H9 (cell line): ENCODE data around the gene KCNE2. TPM values are rescaled to one million over a fixed set of nuclear protein-coding genes. Genes with fewer than 3 reads are reported as not detected.
A peak's percentile ranks its signal among the peaks of the same experiment; 100 is the strongest.

Experiments
- DNase-seq: peaks from one replicate; pipeline ENCODE4 v3.0.0-alpha.2; 2017
- H2AFZ ChIP-seq: one replicate; pipeline ENCODE4 v1.6.1; 2013; ENCODE audit warnings: mild to moderate bottlenecking, low read length, control low read depth, moderate library complexity
- H2AK5ac ChIP-seq: 2 replicates; pipeline ENCODE4 v1.6.1; 2013; ENCODE audit warnings: low read length, control low read depth, mixed read lengths; ENCODE audit not compliant: insufficient read length
- H2BK120ac ChIP-seq: one replicate; pipeline ENCODE4 v1.6.1; 2013; ENCODE audit warnings: low read depth, mild to moderate bottlenecking, low read length, control low read depth, inconsistent platforms; ENCODE audit not compliant: poor library complexity, severe bottlenecking
- H2BK12ac ChIP-seq: 2 replicates; pipeline ENCODE4 v1.6.1; 2013; ENCODE audit warnings: low read length, control low read depth, mixed read lengths, low read depth; ENCODE audit not compliant: insufficient read length
- H2BK15ac ChIP-seq: 2 replicates; pipeline ENCODE4 v1.6.1; 2013; ENCODE audit warnings: low read depth, low read length, control low read depth
- H2BK20ac ChIP-seq: one replicate; pipeline ENCODE4 v1.6.1; 2013; ENCODE audit warnings: low read depth, mild to moderate bottlenecking, low read length, control low read depth, inconsistent platforms; ENCODE audit not compliant: poor library complexity, severe bottlenecking
- H2BK5ac ChIP-seq: 2 replicates; pipeline ENCODE4 v1.6.1; 2013; ENCODE audit warnings: low read length, control low read depth, mixed read lengths; ENCODE audit not compliant: insufficient read length
- H3K14ac ChIP-seq: 2 replicates; pipeline ENCODE4 v1.6.1; 2013; ENCODE audit warnings: low read length, control low read depth; ENCODE audit not compliant: insufficient read depth
- H3K18ac ChIP-seq: 2 replicates; pipeline ENCODE4 v1.6.1; 2013; ENCODE audit warnings: low read depth, mild to moderate bottlenecking, mixed read lengths, low read length, control low read depth; ENCODE audit not compliant: insufficient read length
- H3K23ac ChIP-seq: 2 replicates; pipeline ENCODE4 v1.6.1; 2013; ENCODE audit warnings: low read length, control low read depth, mixed read lengths, low read depth; ENCODE audit not compliant: insufficient read length
- H3K23me2 ChIP-seq: 2 replicates; pipeline ENCODE4 v1.6.1; 2013; ENCODE audit warnings: low read depth, mild to moderate bottlenecking, mixed read lengths, low read length, control low read depth; ENCODE audit not compliant: insufficient read length, poor library complexity, severe bottlenecking
- H3K27ac ChIP-seq: 2 replicates; pipeline ENCODE4 v1.5.1; 2013; ENCODE audit warnings: low read length, control low read depth, mixed read lengths, low read depth; ENCODE audit not compliant: insufficient read length
- H3K27me3 ChIP-seq: 2 replicates; pipeline ENCODE4 v1.6.1; 2013; ENCODE audit warnings: low read length, control low read depth, inconsistent platforms; ENCODE audit not compliant: insufficient read depth
- H3K4ac ChIP-seq: 2 replicates; pipeline ENCODE4 v1.6.1; 2013; ENCODE audit warnings: low read depth, mild to moderate bottlenecking, control low read depth, inconsistent platforms, low read length, moderate library complexity
- H3K4me1 ChIP-seq: 2 replicates; pipeline ENCODE4 v1.6.1; 2013; ENCODE audit warnings: low read length, control low read depth, inconsistent platforms; ENCODE audit not compliant: insufficient read depth
- H3K4me2 ChIP-seq: 2 replicates; pipeline ENCODE4 v1.6.1; 2013; ENCODE audit warnings: low read length, control low read depth, mixed read lengths; ENCODE audit not compliant: insufficient read length, insufficient read depth
- H3K56ac ChIP-seq: 2 replicates; pipeline ENCODE4 v1.6.1; 2013; ENCODE audit warnings: low read depth, mild to moderate bottlenecking, mixed read lengths, low read length, control low read depth; ENCODE audit not compliant: insufficient read length
- H3K79me1 ChIP-seq: 2 replicates; pipeline ENCODE4 v1.6.1; 2013; ENCODE audit warnings: low read depth, mild to moderate bottlenecking, moderate library complexity, low read length, control low read depth, inconsistent platforms; ENCODE audit not compliant: insufficient read depth, poor library complexity, severe bottlenecking
- H3K79me2 ChIP-seq: 2 replicates; pipeline ENCODE4 v1.6.1; 2013; ENCODE audit warnings: low read length, control low read depth, inconsistent platforms; ENCODE audit not compliant: insufficient read depth
- H3K9ac ChIP-seq: 2 replicates; pipeline ENCODE4 v1.6.1; 2013; ENCODE audit warnings: low read length, control low read depth, mixed read lengths; ENCODE audit not compliant: insufficient read length; ENCODE audit errors: extremely low read depth
- H3K9me3 ChIP-seq: one replicate; pipeline ENCODE4 v1.6.1; 2013; ENCODE audit warnings: low read depth, low read length, inconsistent platforms; ENCODE audit not compliant: control insufficient read depth
- H3T11ph ChIP-seq: one replicate; pipeline ENCODE4 v1.6.1; 2013; ENCODE audit warnings: mild to moderate bottlenecking, low read length, control low read depth, inconsistent platforms
- H4K20me1 ChIP-seq: one replicate; pipeline ENCODE4 v1.6.1; 2013; ENCODE audit not compliant: control insufficient read depth, insufficient read length, insufficient read depth
- H4K5ac ChIP-seq: 2 replicates; pipeline ENCODE4 v1.6.1; 2013; ENCODE audit warnings: low read depth, mild to moderate bottlenecking, mixed read lengths, low read length, control low read depth; ENCODE audit not compliant: insufficient read length
- H4K8ac ChIP-seq: replicated peaks from 2 replicates; pipeline ENCODE4 v1.6.1; 2013; ENCODE audit warnings: low read length, control low read depth, mixed read lengths, low read depth; ENCODE audit not compliant: insufficient read length
- H4K91ac ChIP-seq: 2 replicates; pipeline ENCODE4 v1.6.1; 2013; ENCODE audit warnings: low read depth, mild to moderate bottlenecking, moderate library complexity, mixed read lengths, low read length, control low read depth; ENCODE audit not compliant: insufficient read length
- H3K27ac Mint-ChIP-seq, 3 experiments: 2 replicates in 2 of 3; 3 replicates in 1 of 3; pipeline ENCODE4 v1.8.0; 2020 to 2021; ENCODE audit warnings: mixed read lengths in 3 of 3, mild to moderate bottlenecking in 1 of 3, moderate library complexity in 1 of 3
- H3K27me3 Mint-ChIP-seq: 2 replicates; pipeline ENCODE4 v1.8.0; 2021; ENCODE audit warnings: low read depth, mild to moderate bottlenecking, moderate library complexity, mixed read lengths
- H3K36me3 Mint-ChIP-seq, 3 experiments: 2 replicates in 2 of 3; 3 replicates in 1 of 3; pipeline ENCODE4 v1.8.0; 2020 to 2021; ENCODE audit warnings: low read depth in 3 of 3, mixed read lengths in 3 of 3; ENCODE audit not compliant: insufficient read depth in 1 of 3
- H3K4me1 Mint-ChIP-seq, 2 experiments: 2 replicates each; pipeline ENCODE4 v1.8.0; 2020; ENCODE audit warnings: mixed read lengths in 2 of 2
- H3K4me3 Mint-ChIP-seq, 2 experiments: 2 replicates in 1 of 2; 3 replicates in 1 of 2; pipeline ENCODE4 v1.8.0; 2020 to 2021; ENCODE audit warnings: mild to moderate bottlenecking in 2 of 2, mixed read lengths in 2 of 2, moderate library complexity in 1 of 2
- H3K9me3 Mint-ChIP-seq, 2 experiments: 2 replicates in 1 of 2; 3 replicates in 1 of 2; pipeline ENCODE4 v1.8.0; 2020; ENCODE audit warnings: mild to moderate bottlenecking in 2 of 2, mixed read lengths in 2 of 2, moderate library complexity in 1 of 2
- CTCF ChIP-seq: fragments of 200-600 bp; sonication (generic); conservative IDR thresholded peaks from 3 replicates; pipeline ENCODE4 v1.8.0; 2021; ENCODE audit warnings: antibody characterized with exemption, mild to moderate bottlenecking
- WGBS: extraction: QIAGEN DNeasy Blood & Tissue Kit; methylation state at CpG from one replicate; pipeline ENCODE4 v1.1.7; 2013; ENCODE audit warnings: missing lambda C conversion rate, low lambda C conversion rate, mixed read lengths; ENCODE audit not compliant: insufficient read length; ENCODE audit errors: extremely low coverage; 5-methylcytosine and 5-hydroxymethylcytosine counted together
- total RNA-seq: library from RNA; stranded (reverse); gene quantifications from 2 replicates; pipeline ENCODE4 v1.2.1, GENCODE V29; 2021

Gene KCNE2
- total RNA-seq, 1 experiment from 2014 or later = not detected

- Histone ChIP-seq H3K4me1 (no peaks in the 10 kb centered on the region), H2BK15ac (no peak overlapping the region), H3T11ph (no peak overlapping the region), H3K27me3 (no peaks in the 10 kb centered on the region; the same call in 1 of the 2 replicates), H2AK5ac (no peak overlapping the region), H3K4ac (no peak overlapping the region), H2AFZ (no peak overlapping the region), H2BK120ac (no peak overlapping the region), H3K9me3 (no peaks in the 10 kb centered on the region), H3K79me1 (no peaks in the 10 kb centered on the region), H2BK5ac (no peak overlapping the region), H4K91ac (no peak overlapping the region), H3K27ac (no peak overlapping the region), H3K14ac (no peak overlapping the region), H2BK12ac (no peak overlapping the region), H2BK20ac (no peak overlapping the region), H3K23me2 (no peaks in the 10 kb centered on the region), H3K23ac (no peak overlapping the region), H4K8ac (no peak overlapping the region), H3K56ac (no peak overlapping the region), H3K79me2 (no peaks in the 10 kb centered on the region), H3K18ac (no peak overlapping the region), H4K5ac (no peak overlapping the region), H4K20me1 (no peaks in the 10 kb centered on the region), H3K4me2 (no peak overlapping the region), H3K9ac (no peak overlapping the region)
- no peak for DNase-seq
- no peak overlapping the region for H3K27ac Mint-ChIP-seq
- H3K9me3 Mint-ChIP-seq = peaks cover 7 to 8% of the 10 kb centered on the region in 2 experiments; a peak in 4 of 5 replicates
- peaks cover 22% of the 10 kb centered on the region for H3K27me3 Mint-ChIP-seq
- no peak overlapping the region for H3K4me3 Mint-ChIP-seq
- peaks cover 0 to 10% of the 10 kb centered on the region in 2 experiments; a peak in 3 of 4 replicates for H3K4me1 Mint-ChIP-seq
- peaks cover 0 to 4% (median 0%) of the 10 kb centered on the region in 3 experiments; a peak in 1 of 7 replicates for H3K36me3 Mint-ChIP-seq
- TF ChIP-seq CTCF = peak; percentile 63
- whole genome bisulfite sequencing = no CpG with 5 or more reads among the region's 6 CpGs
These were observed 12.0 kb upstream of the KCNE2 start for GRCh38 chr21:34351786-34352241.
